Ishikawa (cell line): ENCODE results near the gene INCA1.

Source experiments
- CEBPB ChIP-seq: IDR thresholded peaks from 2 replicates; pipeline ENCODE4 v1.6.1; 2012
- CREB1 ChIP-seq: IDR thresholded peaks from 2 replicates; pipeline ENCODE4 v1.6.1; 2012; ENCODE audit warnings: low read depth
- EGR1 ChIP-seq: IDR thresholded peaks from 2 replicates; pipeline ENCODE4 v1.6.1; 2012
- EP300 ChIP-seq: IDR thresholded peaks from 2 replicates; pipeline ENCODE4 v1.6.1; 2012; ENCODE audit warnings: borderline replicate concordance
- FOXM1 ChIP-seq: IDR thresholded peaks from 2 replicates; pipeline ENCODE4 v1.6.1; 2012; ENCODE audit warnings: low read depth, borderline replicate concordance
- MAX ChIP-seq: IDR thresholded peaks from 2 replicates; pipeline ENCODE4 v1.6.1; 2012
- NFIC ChIP-seq: IDR thresholded peaks from 2 replicates; pipeline ENCODE4 v1.6.1; 2012
- RAD21 ChIP-seq: IDR thresholded peaks from 2 replicates; pipeline ENCODE4 v1.6.1; 2012; ENCODE audit warnings: low read depth
- REST ChIP-seq: IDR thresholded peaks from 2 replicates; pipeline ENCODE4 v1.6.1; 2012; ENCODE audit warnings: low read depth, mild to moderate bottlenecking
- TAF1 ChIP-seq: IDR thresholded peaks from 2 replicates; pipeline ENCODE4 v1.6.1; 2012; ENCODE audit warnings: low read depth, mild to moderate bottlenecking
- TCF12 ChIP-seq: IDR thresholded peaks from 2 replicates; pipeline ENCODE4 v1.6.1; 2012; ENCODE audit warnings: low read depth
- TEAD4 ChIP-seq: IDR thresholded peaks from 2 replicates; pipeline ENCODE4 v1.6.1; 2012
- USF1 ChIP-seq: IDR thresholded peaks from 2 replicates; pipeline ENCODE4 v1.6.1; 2012
- YY1 ChIP-seq: IDR thresholded peaks from 2 replicates; pipeline ENCODE4 v1.6.1; 2012; ENCODE audit warnings: low read depth
- ZBTB7A ChIP-seq: IDR thresholded peaks from 2 replicates; pipeline ENCODE4 v1.6.1; 2012; ENCODE audit warnings: low read depth

INCA1 gene

GRCh38 chr17:4959261-4959965, 37.9 kb downstream of the INCA1 start:
- TF ChIP-seq NFIC (no peak), FOXM1 (no peak), ZBTB7A (no peak), TCF12 (no peak), TAF1 (no peak), CREB1 (no peak), USF1 (no peak), YY1 (no peak), CEBPB (no peak), EGR1 (no peak), MAX (no peak), TEAD4 (no peak), REST (no peak), RAD21 (no peak), EP300 (no peak)

GRCh38 chr17:4958102-4958501, 39.2 kb downstream of the INCA1 start:
- no peak for TF ChIP-seq RAD21
- no peak for TF ChIP-seq REST
- no peak for TF ChIP-seq FOXM1
- no peak for TF ChIP-seq CREB1
- TF ChIP-seq CEBPB, result no peak
- no peak for TF ChIP-seq TEAD4
- no peak for TF ChIP-seq ZBTB7A

GRCh38 chr17:4956493-4957061, 40.7 kb downstream of the INCA1 start:
- TF ChIP-seq CREB1, result no peak
- TF ChIP-seq TEAD4, result no peak
- no peak for TF ChIP-seq MAX

GRCh38 chr17:4955091-4955490, 42.2 kb downstream of the INCA1 start:
- TF ChIP-seq FOXM1, result no peak
- no peak for TF ChIP-seq EGR1
- TF ChIP-seq NFIC, result no peak
- no peak for TF ChIP-seq MAX
- TF ChIP-seq TAF1, result no peak
- TF ChIP-seq REST, result no peak
- no peak for TF ChIP-seq YY1
- TF ChIP-seq TEAD4, result no peak
- TF ChIP-seq EP300, result no peak
- no peak for TF ChIP-seq CEBPB
- no peak for TF ChIP-seq TCF12
- no peak for TF ChIP-seq USF1
- no peak for TF ChIP-seq ZBTB7A
- no peak for TF ChIP-seq RAD21
